GM12878 (cell line): ENCODE data around the gene PHC1. TPM values are rescaled to one million over a fixed set of nuclear protein-coding genes. Genes with fewer than 3 reads are reported as not detected.
"Not testable (repeated sequence)": the region's sequence is repeated elsewhere in the genome, so short reads cannot be mapped to it uniquely, and the experiment has no call there.

Experiments
- ATAC-seq: fragments of 200-7000 bp; cut with Tn5 transposase; 3 replicates; pipeline ENCODE4 v1.9.1; 2020; ENCODE audit warnings: mild to moderate bottlenecking, moderate library complexity
- BruUV-seq: library from RNA; stranded (reverse); fragments of 400-500 nt; replicated peaks from 2 replicates; lab custom pipeline; 2021; lab: Mats Ljungman, UMichigan
- CTCF ChIA-PET: fragments of 300-600 bp; sonication (Branson Sonifier 250); formaldehyde crosslinking; extraction: SDS; loops from one replicate; lab custom pipeline; 2021; ENCODE audit warnings: inconsistent platforms; lab: Yijun Ruan, JAX
- POLR2A ChIA-PET: fragments of 350-600 bp; formaldehyde crosslinking; extraction: SDS; loops from one replicate; lab custom pipeline; 2021; ENCODE audit warnings: inconsistent platforms; lab: Charles Lee
- RAD21 ChIA-PET: fragments of 300-600 bp; sonication (Branson Sonifier 250); formaldehyde crosslinking; loops from one replicate; lab custom pipeline; 2023; ENCODE audit warnings: antibody characterized with exemption; ENCODE audit not compliant: unreplicated experiment; lab: Charles Lee
- SMC1A ChIA-PET: fragments of 300-600 bp; sonication (Branson Sonifier 250); formaldehyde crosslinking; loops from one replicate; lab custom pipeline; 2023; ENCODE audit not compliant: unreplicated experiment, uncharacterized antibody; lab: Charles Lee
- DNase-seq: peaks from one replicate; pipeline ENCODE4 v3.0.0-alpha.2; 2011; ENCODE audit warnings: low read depth, low spot score
- FAIRE-seq: peaks from 3 replicates; lab custom pipeline; 2011; peaks lifted over from hg19 to GRCh38; lab: Jason Lieb, UNC
- H2AFZ ChIP-seq: 2 replicates; pipeline ENCODE4 v1.6.0; 2011; ENCODE audit warnings: low read depth, low read length, control low read depth; ENCODE audit not compliant: control insufficient read depth
- H3K27ac ChIP-seq: 2 replicates; pipeline ENCODE4 v1.5.1; 2011; ENCODE audit warnings: control low read depth; ENCODE audit not compliant: control insufficient read depth, insufficient read depth
- H3K27me3 ChIP-seq, 2 experiments: replicated peaks in 1 of 2; 2 replicates each; pipeline versions ENCODE4 v1.6.0 to v1.6.1; 2011; ENCODE audit warnings: low read length in 1 of 2; ENCODE audit not compliant: control insufficient read depth in 2 of 2, insufficient read depth in 2 of 2
- H3K36me3 ChIP-seq, 2 experiments: 2 replicates each; pipeline ENCODE4 v1.5.1; 2011; ENCODE audit warnings: low read length in 1 of 2; ENCODE audit not compliant: control insufficient read depth in 2 of 2, insufficient read depth in 2 of 2
- H3K4me1 ChIP-seq: 2 replicates; pipeline ENCODE4 v1.6.1; 2011; ENCODE audit warnings: mild to moderate bottlenecking, low read length, moderate library complexity, mixed read lengths; ENCODE audit not compliant: control insufficient read depth, insufficient read depth
- H3K4me2 ChIP-seq: 2 replicates; pipeline ENCODE4 v1.6.0; 2011; ENCODE audit warnings: control low read depth; ENCODE audit not compliant: control insufficient read depth, insufficient read depth
- H3K4me3 ChIP-seq: fragments of 200-600 bp; sonication (generic); 2 replicates; pipeline ENCODE4 v1.5.1; 2016
- H3K79me2 ChIP-seq: 2 replicates; pipeline ENCODE4 v1.6.0; 2011; ENCODE audit warnings: low read length; ENCODE audit not compliant: control insufficient read depth, insufficient read depth
- H3K9ac ChIP-seq: 2 replicates; pipeline ENCODE4 v1.8.0; 2011; ENCODE audit warnings: low read length, control low read depth, mixed read lengths; ENCODE audit not compliant: control insufficient read depth, insufficient read depth
- H3K9me3 ChIP-seq: replicated peaks from 3 replicates; pipeline ENCODE4 v1.5.1; 2011; ENCODE audit warnings: mild to moderate bottlenecking, low read length; ENCODE audit not compliant: control insufficient read depth, insufficient read depth
- H4K20me1 ChIP-seq: 2 replicates; pipeline ENCODE4 v1.6.0; 2011; ENCODE audit not compliant: control insufficient read depth, insufficient read depth
- E4F1 ChIP-seq: fragments of 450-650 bp; IDR thresholded peaks from 2 replicates; pipeline ENCODE4 v1.6.1; 2018; ENCODE audit warnings: borderline replicate concordance, mild to moderate bottlenecking; ENCODE audit not compliant: partially characterized antibody
- IRF5 ChIP-seq: fragments of 450-650 bp; IDR thresholded peaks from 2 replicates; pipeline ENCODE4 v1.6.1; 2017; ENCODE audit warnings: borderline replicate concordance
- NFYA ChIP-seq: IDR thresholded peaks from 2 replicates; pipeline ENCODE4 v1.6.1; 2011; ENCODE audit warnings: low read depth, mild to moderate bottlenecking, low read length, improper control_type of control experiment, borderline replicate concordance
- NFYB ChIP-seq: IDR thresholded peaks from 2 replicates; pipeline ENCODE4 v1.6.1; 2011; ENCODE audit warnings: low read depth, mild to moderate bottlenecking, low read length, improper control_type of control experiment, moderate library complexity; ENCODE audit not compliant: insufficient read depth
- NKRF ChIP-seq: fragments of 450-650 bp; conservative IDR thresholded peaks from 2 replicates; pipeline ENCODE4 v1.6.1; 2017; ENCODE audit warnings: mild to moderate bottlenecking, moderate library complexity
- RAD51 ChIP-seq: fragments of 450-650 bp; IDR thresholded peaks from 2 replicates; pipeline ENCODE4 v1.6.1; 2016; ENCODE audit warnings: moderate library complexity, mild to moderate bottlenecking, inconsistent platforms
- STAT1 ChIP-seq: fragments of 450-650 bp; conservative IDR thresholded peaks from 2 replicates; pipeline ENCODE4 v1.6.1; 2014; ENCODE audit warnings: antibody characterized with exemption, mild to moderate bottlenecking
- TBL1XR1 ChIP-seq: IDR thresholded peaks from 2 replicates; pipeline ENCODE4 v1.6.1; 2012; ENCODE audit warnings: low read depth, low read length, improper control_type of control experiment
- WGBS: methylation state at CpG from one replicate; pipeline ENCODE4 v1.1.6; 2016; ENCODE audit warnings: low lambda C conversion rate; ENCODE audit not compliant: insufficient replicate concordance, insufficient coverage; ENCODE audit errors: missing lambda C conversion rate; 5-methylcytosine and 5-hydroxymethylcytosine counted together
- in situ Hi-C: fragments of 300-500 bp; cut with MboI; formaldehyde crosslinking; loops from 9 replicates; pipeline ENCODE4 v1.14.3; 2018; ENCODE audit warnings: mixed read lengths
- intact Hi-C: fragments of 100-400 bp; cut with micrococcal nuclease; formaldehyde crosslinking; loops from one replicate; pipeline ENCODE4 v1.14.2; 2022; ENCODE audit not compliant: unreplicated experiment
- polyA plus RNA-seq, 11 experiments: library from polyadenylated mRNA; depleted of rRNA in 4 of 11; unstranded in 6 of 11; stranded (reverse) in 5 of 11; fragments of >200 nt; fragmentation: Nextera tagmentation in 4 of 11; fragmentation: Illumina TruSeq in 1 of 11; extraction: Ambion mirVana in 4 of 11; extraction: Trizol in 1 of 11; gene quantifications; 1 replicate in 1 of 11; 2 replicates in 10 of 11; pipeline versions ENCODE4 v1.2.1 to v1.2.3, GENCODE V29; 2011 to 2016; ENCODE audit warnings: inconsistent platforms in 2 of 11, missing spikeins in 2 of 11, low read depth in 1 of 11
- total RNA-seq, 4 experiments: library from RNA; depleted of rRNA in 3 of 4; stranded (reverse); fragments of >200 nt in 3 of 4; fragmentation: Illumina TruSeq in 1 of 4; extraction: Trizol in 1 of 4; gene quantifications; 2 replicates each; pipeline versions ENCODE4 v1.2.1 to v1.2.3, GENCODE V29; 2013 to 2021

PHC1 gene
- total and polyA plus RNA-seq, 10 of the 15 experiments (the other 5 are each of a cell fraction or from before 2014, with no cell fraction given) = 0.50 to 16.3 (median 2.1) TPM

GRCh38 chr12:8934080-8934479, 19.8 kb downstream of the PHC1 start:
- H3K27me3 ChIP-seq, POLR2A ChIA-PET, intact Hi-C loops, DNase-seq, SMC1A ChIA-PET, H2AFZ ChIP-seq, H3K4me1 ChIP-seq, H3K36me3 ChIP-seq, H3K9ac ChIP-seq, RAD21 ChIA-PET, ATAC-seq, H3K9me3 ChIP-seq, FAIRE-seq, H3K27ac ChIP-seq, BruUV-seq, CTCF ChIA-PET, H3K79me2 ChIP-seq, H3K4me3 ChIP-seq, H4K20me1 ChIP-seq, H3K4me2 ChIP-seq, in situ Hi-C loops: not testable (repeated sequence)
- WGBS = 93% methylated on average over 4 of the region's 4 CpGs

- RAD21 ChIA-PET = no interaction called here
- H3K79me2 ChIP-seq = no peaks in the 10 kb centered on the region
- in situ Hi-C loops = no loop called here
These were observed 22.4 kb downstream of the PHC1 start for GRCh38 chr12:8936735-8937134.

More at GRCh38 chr12:8936735-8937134, 22.4 kb downstream of the PHC1 start:
- no peak overlapping the region for H3K4me2 ChIP-seq
- H4K20me1 ChIP-seq = no peaks in the 10 kb centered on the region
- no peak overlapping the region for H2AFZ ChIP-seq
- H3K9ac ChIP-seq = no peak overlapping the region
- TF ChIP-seq NFYB = no peak
- TF ChIP-seq IRF5 = no peak
- TF ChIP-seq E4F1 = no peak
- TF ChIP-seq TBL1XR1 = no peak
- TF ChIP-seq NKRF = no peak
- no peak for TF ChIP-seq NFYA
- TF ChIP-seq RAD51 = no peak
- TF ChIP-seq STAT1 = no peak
- intact Hi-C loops = no loop called here
- no peaks in the 10 kb centered on the region for H3K4me1 ChIP-seq
- no TSS peak for BruUV-seq
- DNase-seq = no peak
- ATAC-seq = no peak
- POLR2A ChIA-PET = no interaction called here
- H3K27me3 ChIP-seq = no peaks in the 10 kb centered on the region
- 89% methylated on average over 7 of the region's 7 CpGs for WGBS
- peaks cover 2 to 7% of the 10 kb centered on the region in 2 experiments; a peak in 2 of 4 replicates for H3K36me3 ChIP-seq
- no peak for FAIRE-seq
- SMC1A ChIA-PET = interaction anchor here (1.0 kb wide), 1 partner anchor 9 kb away, joined by 4 read pairs; no protein-coding TSS in a partner anchor
- H3K9me3 ChIP-seq = no peaks in the 10 kb centered on the region
- no peak overlapping the region for H3K27ac ChIP-seq
- CTCF ChIA-PET = interaction anchor here (1.4 kb wide), 1 partner anchor 13 kb away, joined by 3 read pairs; the partner anchor contains the start of gene M6PR
- no peak overlapping the region for H3K4me3 ChIP-seq
